Mucosa of stomach (tissue), 1 donor: Measurements from ENCODE around the gene PTMA.
"Not testable (repeated sequence)": the region's sequence is repeated elsewhere in the genome, so short reads cannot be mapped to it uniquely, and the experiment has no call there.

Experiments
- H3K27me3 ChIP-seq: one replicate; pipeline ENCODE4 v1.7.0; 2013; ENCODE audit warnings: mild to moderate bottlenecking, low read length; ENCODE audit not compliant: control insufficient read depth, insufficient read depth
- H3K36me3 ChIP-seq: one replicate; pipeline ENCODE4 v1.7.0; 2013; ENCODE audit warnings: low read length; ENCODE audit not compliant: control insufficient read depth, insufficient read depth
- H3K4me1 ChIP-seq: one replicate; pipeline ENCODE4 v1.7.0; 2013; ENCODE audit warnings: mild to moderate bottlenecking, low read length; ENCODE audit not compliant: control insufficient read depth, insufficient read depth
- H3K4me3 ChIP-seq: one replicate; pipeline ENCODE4 v1.7.0; 2013; ENCODE audit warnings: low read length
- H3K9ac ChIP-seq: one replicate; pipeline ENCODE4 v1.7.0; 2013; ENCODE audit warnings: mild to moderate bottlenecking, low read length, moderate library complexity
- H3K9me3 ChIP-seq: one replicate; pipeline ENCODE4 v1.7.0; 2013; ENCODE audit warnings: mild to moderate bottlenecking, low read length, moderate library complexity; ENCODE audit not compliant: control insufficient read depth
- donor health status: Pancreatic carcinoma.

PTMA gene

GRCh38 chr2:231709636-231709980 lies 1.3 kb downstream of the PTMA start:
- Histone ChIP-seq H3K4me3 (peak overlapping the region; percentile 60), H3K27me3 (no peaks in the 10 kb centered on the region), H3K4me1 (peaks cover 31% of the 10 kb centered on the region), H3K9ac (peak overlapping the region; percentile 97), H3K9me3 (no peaks in the 10 kb centered on the region), H3K36me3 (peaks cover 12% of the 10 kb centered on the region)

GRCh38 chr2:231709981-231710798 lies 1.9 kb downstream of the PTMA start:
- no peaks in the 10 kb centered on the region for H3K27me3 ChIP-seq
- no peaks in the 10 kb centered on the region for H3K9me3 ChIP-seq
- peaks cover 12% of the 10 kb centered on the region for H3K36me3 ChIP-seq
- H3K4me3 ChIP-seq = peak overlapping the region; percentile 60
- peak overlapping the region; percentile 97 for H3K9ac ChIP-seq
- H3K4me1 ChIP-seq = peaks cover 34% of the 10 kb centered on the region

DNA sequence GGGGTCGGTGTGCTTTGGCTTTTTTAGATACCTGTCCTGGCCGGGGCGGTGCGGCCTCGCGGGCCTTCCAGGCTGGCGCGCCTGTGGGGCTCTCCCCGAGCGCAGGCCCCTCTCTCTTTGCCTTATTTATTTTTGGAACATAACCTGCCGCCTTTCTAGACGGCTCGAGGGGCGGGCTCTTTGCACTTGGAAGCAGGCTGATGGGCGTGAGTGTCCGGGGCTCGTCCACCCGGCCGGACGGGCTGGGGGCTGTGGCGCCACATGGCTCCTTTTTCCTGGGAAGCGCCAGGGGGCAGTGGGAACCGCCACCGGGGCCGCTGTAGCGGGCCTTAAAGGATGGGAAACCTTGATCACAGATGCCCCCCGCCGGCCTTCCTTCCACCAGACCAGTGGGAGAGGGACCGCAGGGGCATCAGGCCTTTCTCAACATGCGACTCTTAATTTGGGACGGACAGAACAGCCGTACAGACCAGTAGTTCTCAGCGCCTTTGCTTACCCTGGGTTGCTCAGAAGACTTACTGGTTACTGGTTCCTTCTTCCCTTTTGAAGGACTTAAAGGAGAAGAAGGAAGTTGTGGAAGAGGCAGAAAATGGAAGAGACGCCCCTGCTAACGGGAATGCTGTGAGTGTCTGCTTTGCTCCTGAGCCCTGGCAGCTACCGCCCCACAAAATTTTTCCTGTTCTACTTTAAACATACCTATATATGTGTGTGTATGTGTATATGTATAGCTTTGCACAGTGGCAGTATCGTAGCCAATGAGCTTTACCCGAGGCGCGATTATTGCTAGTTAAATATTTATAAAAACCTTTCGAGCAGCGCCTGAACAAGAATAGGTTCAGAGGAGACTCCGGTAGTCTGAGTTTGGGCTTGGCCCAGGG lies 2.7 kb downstream of the PTMA start:
- Histone ChIP-seq H3K27me3 (no peaks in the 10 kb centered on the region), H3K9me3 (no peaks in the 10 kb centered on the region), H3K36me3 (peaks cover 12% of the 10 kb centered on the region), H3K4me3 (peak overlapping the region; percentile 45), H3K9ac (peak overlapping the region; percentile 86), H3K4me1 (peaks cover 32% of the 10 kb centered on the region)

DNA sequence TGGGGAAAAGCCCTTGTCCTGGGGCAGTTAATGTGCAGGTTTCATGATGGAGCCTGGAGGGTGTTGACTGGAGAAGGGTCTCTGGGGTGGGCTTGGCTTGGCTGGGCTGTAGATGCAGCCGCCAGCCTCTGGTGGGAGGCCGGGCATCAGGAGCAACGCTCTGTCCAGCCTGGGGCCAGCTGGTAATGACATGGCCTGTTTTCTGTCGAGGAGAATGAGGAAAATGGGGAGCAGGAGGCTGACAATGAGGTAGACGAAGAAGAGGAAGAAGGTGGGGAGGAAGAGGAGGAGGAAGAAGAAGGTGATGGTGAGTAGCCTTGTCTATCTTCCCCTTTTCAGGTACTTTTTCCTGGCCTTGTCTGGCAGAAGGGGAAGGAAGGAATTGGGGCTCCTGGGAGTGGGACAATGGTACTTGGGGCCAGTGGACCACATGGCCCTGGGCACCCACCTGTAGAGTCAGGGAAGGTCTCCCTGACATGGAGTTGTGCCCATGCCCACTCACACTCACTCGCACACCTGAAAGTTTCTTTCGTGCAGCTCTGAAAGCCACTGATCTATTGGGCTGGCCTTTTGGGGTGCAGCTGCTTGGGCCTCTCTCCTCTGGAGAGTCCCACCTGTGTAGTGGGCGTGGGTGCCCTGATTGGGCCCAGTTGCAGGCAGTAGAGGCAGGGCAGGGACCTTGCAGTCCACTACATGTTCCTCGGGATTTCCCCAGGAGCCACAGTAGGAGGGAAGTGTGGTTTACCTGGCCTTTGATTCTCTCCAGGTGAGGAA lies 3.5 kb downstream of the PTMA start:
- Histone ChIP-seq H3K9me3 (no peaks in the 10 kb centered on the region), H3K36me3 (peaks cover 12% of the 10 kb centered on the region), H3K4me1 (peaks cover 30% of the 10 kb centered on the region), H3K9ac (peak overlapping the region; percentile 86), H3K27me3 (no peaks in the 10 kb centered on the region), H3K4me3 (peak overlapping the region; percentile 45)

DNA sequence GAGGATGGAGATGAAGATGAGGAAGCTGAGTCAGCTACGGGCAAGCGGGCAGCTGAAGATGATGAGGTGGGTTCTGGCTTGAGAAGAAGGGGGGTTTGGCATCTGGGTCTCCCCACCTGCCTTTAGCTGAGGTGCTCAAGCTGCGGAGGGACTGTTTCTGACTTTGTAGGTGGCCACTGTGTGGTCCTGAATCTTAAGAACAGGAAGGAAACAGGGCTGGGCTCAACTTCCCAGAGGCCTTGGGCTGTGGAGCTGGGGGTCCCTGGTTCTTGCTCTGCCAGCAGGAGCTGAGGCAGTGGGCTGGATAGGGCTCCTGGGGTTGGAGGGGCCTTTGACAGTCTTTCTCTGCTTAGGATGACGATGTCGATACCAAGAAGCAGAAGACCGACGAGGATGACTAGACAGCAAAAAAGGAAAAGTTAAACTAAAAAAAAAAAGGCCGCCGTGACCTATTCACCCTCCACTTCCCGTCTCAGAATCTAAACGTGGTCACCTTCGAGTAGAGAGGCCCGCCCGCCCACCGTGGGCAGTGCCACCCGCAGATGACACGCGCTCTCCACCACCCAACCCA lies 4.2 kb downstream of the PTMA start:
- not testable (repeated sequence) for H3K27me3 ChIP-seq, H3K4me3 ChIP-seq, H3K9me3 ChIP-seq, H3K9ac ChIP-seq
- Histone ChIP-seq H3K36me3 (peaks cover 12% of the 10 kb centered on the region), H3K4me1 (peaks cover 30% of the 10 kb centered on the region)

- peaks cover 30% of the 10 kb centered on the region for H3K4me1 ChIP-seq
- H3K9ac ChIP-seq = peak overlapping the region; percentile 23
Observed at GRCh38 chr2:231713406-231713729, 5.0 kb downstream of the PTMA start.

GRCh38 chr2:231713730-231714638 lies 5.7 kb downstream of the PTMA start:
- Histone ChIP-seq H3K4me3 (no peak overlapping the region), H3K9ac (peak overlapping the region; percentile 23), H3K9me3 (no peaks in the 10 kb centered on the region), H3K27me3 (no peaks in the 10 kb centered on the region), H3K4me1 (peaks cover 30% of the 10 kb centered on the region), H3K36me3 (peaks cover 12% of the 10 kb centered on the region)

More at GRCh38 chr2:231713406-231713729, 5.0 kb downstream of the PTMA start:
- peaks cover 12% of the 10 kb centered on the region for H3K36me3 ChIP-seq
- H3K9me3 ChIP-seq, H3K4me3 ChIP-seq, H3K27me3 ChIP-seq: not testable (repeated sequence)

DNA sequence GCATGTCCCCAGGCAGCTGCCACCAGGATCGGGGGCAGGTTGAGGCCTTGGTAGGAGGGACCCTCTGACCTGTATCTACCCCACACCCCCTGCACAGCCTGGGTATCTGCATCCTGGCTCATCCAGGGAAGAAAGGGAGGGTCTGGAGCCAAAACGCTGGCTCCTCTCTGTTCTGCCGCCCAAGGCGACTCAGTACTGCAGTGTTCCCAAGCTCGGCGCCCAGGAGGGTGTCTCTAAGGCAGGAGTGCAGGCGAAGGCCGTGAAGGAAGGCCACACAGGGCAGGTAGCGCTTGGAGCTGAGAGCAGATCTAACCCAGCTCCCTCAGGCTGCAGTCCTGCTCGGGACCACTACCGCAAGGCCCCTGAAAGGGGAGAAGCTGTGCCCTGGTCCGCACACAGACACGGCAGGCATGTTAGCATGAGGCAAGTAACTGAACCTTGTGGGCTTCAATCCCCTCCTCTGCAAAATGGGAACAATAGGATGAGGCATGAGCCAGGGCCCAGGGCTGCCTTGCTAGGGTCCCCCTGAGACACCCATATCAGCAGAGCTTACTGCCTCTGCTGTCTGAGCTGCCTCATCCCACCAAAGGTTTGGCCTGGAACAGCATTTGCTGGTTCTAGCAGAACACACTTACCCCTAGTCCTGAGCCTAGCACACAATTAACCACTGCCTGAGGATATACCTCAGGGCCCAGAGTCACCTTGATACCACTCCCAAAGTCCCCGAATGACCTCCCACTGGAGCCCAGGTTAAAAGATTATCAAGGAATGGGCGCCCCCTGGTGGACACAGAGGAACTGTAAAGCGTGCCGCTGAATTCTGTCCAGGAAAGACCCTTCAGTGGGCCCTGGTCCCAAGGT lies 6.5 kb downstream of the PTMA start:
- Histone ChIP-seq H3K4me1 (peaks cover 30% of the 10 kb centered on the region), H3K36me3 (peaks cover 12% of the 10 kb centered on the region), H3K9ac (no peak overlapping the region), H3K4me3 (no peak overlapping the region), H3K9me3 (no peaks in the 10 kb centered on the region), H3K27me3 (no peaks in the 10 kb centered on the region)

DNA sequence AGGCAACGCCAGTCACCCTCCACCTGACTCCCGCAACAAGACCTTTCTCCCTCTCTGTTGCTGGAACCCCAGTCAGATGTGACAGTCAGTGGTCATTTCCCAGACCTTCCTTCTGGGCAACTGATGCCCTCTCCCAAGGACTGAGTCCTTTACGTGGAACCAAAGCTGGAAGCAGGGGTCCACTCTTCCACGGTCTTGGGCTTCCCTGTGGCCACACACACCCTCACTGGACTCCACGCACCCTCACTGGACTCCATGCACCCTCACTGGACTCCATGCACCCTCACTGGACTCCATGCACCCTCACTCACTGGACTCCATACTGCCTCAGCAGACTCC lies 7.1 kb downstream of the PTMA start:
- H3K4me3 ChIP-seq = no peak overlapping the region
- peaks cover 30% of the 10 kb centered on the region for H3K4me1 ChIP-seq
- no peak overlapping the region for H3K9ac ChIP-seq
- no peaks in the 10 kb centered on the region for H3K9me3 ChIP-seq
- H3K27me3 ChIP-seq = no peaks in the 10 kb centered on the region
- H3K36me3 ChIP-seq = peaks cover 12% of the 10 kb centered on the region

- Histone ChIP-seq H3K9ac (no peak overlapping the region), H3K27me3 (no peaks in the 10 kb centered on the region), H3K36me3 (peaks cover 12% of the 10 kb centered on the region), H3K4me1 (peaks cover 28% of the 10 kb centered on the region), H3K4me3 (no peak overlapping the region), H3K9me3 (no peaks in the 10 kb centered on the region)
Observed at GRCh38 chr2:231715988-231716616, 7.8 kb downstream of the PTMA start.
